OCI-LY7 (cell line): ENCODE results near the gene CDC5L. TPM values are rescaled to one million over a fixed set of nuclear protein-coding genes. Genes with fewer than 3 reads are reported as not detected.

Experiments used
- BruUV-seq: library from RNA; stranded (reverse); fragments of 400-500 nt; replicated peaks from 2 replicates; lab custom pipeline; 2021; lab: Mats Ljungman, UMichigan
- CTCF ChIA-PET: fragments of 300-600 bp; sonication (Branson Sonifier 250); formaldehyde crosslinking; loops from one replicate; lab custom pipeline; 2022; ENCODE audit warnings: antibody characterized with exemption; ENCODE audit not compliant: unreplicated experiment; lab: Charles Lee
- POLR2A ChIA-PET: fragments of 300-600 bp; sonication (Branson Sonifier 250); formaldehyde crosslinking; loops from one replicate; lab custom pipeline; 2022; ENCODE audit warnings: antibody characterized with exemption; lab: Charles Lee
- DNase-seq: peaks from one replicate; pipeline ENCODE4 v3.0.0-alpha.2; 2015; ENCODE audit warnings: low spot score
- H2AFZ ChIP-seq: fragments of 200-600 bp; sonication (generic), shearing (Covaris generic); 2 replicates; pipeline ENCODE4 v1.6.1; 2014; ENCODE audit warnings: mild to moderate bottlenecking, antibody characterized with exemption, low read length, moderate library complexity
- H3K27ac ChIP-seq: fragments of 200-600 bp; sonication (generic); 2 replicates; pipeline ENCODE4 v1.5.1; 2014; ENCODE audit warnings: mixed run types, low read depth, mild to moderate bottlenecking, moderate library complexity, low read length, inconsistent platforms; ENCODE audit not compliant: poor library complexity, severe bottlenecking
- H3K36me3 ChIP-seq: fragments of 200-600 bp; sonication (generic); 2 replicates; pipeline ENCODE4 v1.6.1; 2014; ENCODE audit warnings: mild to moderate bottlenecking, antibody characterized with exemption, low read length, moderate library complexity, mixed read lengths; ENCODE audit not compliant: insufficient read depth
- H3K4me1 ChIP-seq: fragments of 200-600 bp; sonication (generic); 2 replicates; pipeline ENCODE4 v1.5.1; 2014; ENCODE audit warnings: mild to moderate bottlenecking, low read length; ENCODE audit not compliant: insufficient read depth, poor library complexity, severe bottlenecking
- H3K4me2 ChIP-seq: fragments of 200-600 bp; sonication (generic); 2 replicates; pipeline ENCODE4 v1.6.1; 2014; ENCODE audit warnings: mild to moderate bottlenecking, low read length
- H3K4me3 ChIP-seq: fragments of 200-600 bp; sonication (generic); 2 replicates; pipeline ENCODE4 v1.5.1; 2014; ENCODE audit warnings: mild to moderate bottlenecking, low read depth, low read length; ENCODE audit not compliant: poor library complexity, severe bottlenecking
- H3K79me2 ChIP-seq: fragments of 200-600 bp; sonication (generic); 2 replicates; pipeline ENCODE4 v1.6.1; 2016; ENCODE audit warnings: low read depth, mild to moderate bottlenecking, low read length, moderate library complexity, mixed read lengths; ENCODE audit not compliant: insufficient read depth
- H3K9me2 ChIP-seq: fragments of 200-600 bp; sonication (generic); 2 replicates; pipeline ENCODE4 v1.6.1; 2016; ENCODE audit warnings: mild to moderate bottlenecking, low read length, mixed read lengths; ENCODE audit not compliant: insufficient read depth
- H3K9me3 ChIP-seq: fragments of 200-600 bp; sonication (generic); 2 replicates; pipeline ENCODE4 v1.6.1; 2014; ENCODE audit warnings: mild to moderate bottlenecking, mixed run types, low read length, mixed read lengths
- H4K20me1 ChIP-seq: fragments of 200-600 bp; sonication (generic); 2 replicates; pipeline ENCODE4 v1.6.1; 2014; ENCODE audit warnings: mild to moderate bottlenecking, antibody characterized with exemption, low read length, moderate library complexity, mixed read lengths; ENCODE audit not compliant: insufficient read depth
- CTCF ChIP-seq: fragments of 200-600 bp; sonication (generic); conservative IDR thresholded peaks from 2 replicates; pipeline ENCODE4 v1.5.1; 2014; ENCODE audit warnings: mild to moderate bottlenecking, antibody characterized with exemption, low read length, moderate library complexity, mixed read lengths
- EZH2phosphoT487 ChIP-seq: fragments of 200-600 bp; sonication (generic); IDR thresholded peaks from 2 replicates; pipeline ENCODE4 v1.6.1; 2018; ENCODE audit warnings: low read depth, borderline replicate concordance, mild to moderate bottlenecking, mixed run types, antibody characterized with exemption, low read length, moderate library complexity, mixed read lengths
- intact Hi-C: fragments of 100-400 bp; cut with micrococcal nuclease; formaldehyde crosslinking; loops from one replicate; pipeline ENCODE4 v1.10.0; 2022; ENCODE audit not compliant: unreplicated experiment
- total RNA-seq, 2 experiments: library from RNA; depleted of rRNA in 1 of 2; stranded (reverse); fragments of >200 nt in 1 of 2; shearing (Covaris generic) in 1 of 2; gene quantifications; 2 replicates each; pipeline ENCODE4 v1.2.3, GENCODE V29; 2014 to 2022

CDC5L gene
- total RNA-seq, 2 experiments from 2014 or later = 21.5 to 24.0 TPM

- H3K36me3 ChIP-seq = peaks cover 94% of the 10 kb centered on the region
- H3K9me3 ChIP-seq = no peaks in the 10 kb centered on the region
- 0 out of 2 replicates have a peak, but pooled peaks cover 3% of the 10 kb centered on the region for H4K20me1 ChIP-seq
- H3K4me1 ChIP-seq = no peaks in the 10 kb centered on the region
- no peak overlapping the region for H3K4me2 ChIP-seq
- TF ChIP-seq EZH2phosphoT487 = no peak
- no peak for TF ChIP-seq CTCF
- H3K4me3 ChIP-seq = no peak overlapping the region
- DNase-seq = no peak
- H3K27ac ChIP-seq = no peak overlapping the region
- intact Hi-C loops = loop anchor here (1.0 kb wide), 1 partner anchor 26 kb away; no protein-coding TSS in a partner anchor
- ChIA-PET CTCF (no interaction called here), POLR2A (interaction anchor here (1.3 to 1.6 kb wide), 2 partner anchors 9 to 21 kb away, joined by 3 read pairs; no protein-coding TSS in a partner anchor)
- H3K9me2 ChIP-seq = no peaks in the 10 kb centered on the region
- no peak overlapping the region for H2AFZ ChIP-seq
- BruUV-seq = no TSS peak
- peaks cover 5% of the 10 kb centered on the region; the same call in 1 of the 2 replicates for H3K79me2 ChIP-seq
Observed at GRCh38 chr6:44430326-44430725, 42.8 kb downstream of the CDC5L start.

- Histone ChIP-seq H3K4me1 (no peaks in the 10 kb centered on the region), H3K4me3 (no peak overlapping the region), H3K36me3 (peaks cover 94% of the 10 kb centered on the region), H3K79me2 (peaks cover 5% of the 10 kb centered on the region; the same call in 1 of the 2 replicates), H3K4me2 (no peak overlapping the region), H4K20me1 (0 out of 2 replicates have a peak, but pooled peaks cover 3% of the 10 kb centered on the region), H3K9me3 (no peaks in the 10 kb centered on the region), H3K27ac (no peak overlapping the region), H2AFZ (no peak overlapping the region), H3K9me2 (no peaks in the 10 kb centered on the region)
- CTCF ChIA-PET = no interaction called here
- intact Hi-C loops = no loop called here
- BruUV-seq = no TSS peak
- TF ChIP-seq EZH2phosphoT487 (no peak), CTCF (peak; percentile 92)
- POLR2A ChIA-PET = interaction anchor here (0.8 to 1.7 kb wide), 4 partner anchors 8 to 28 kb away, joined by 3 to 4 read pairs (median 3); no protein-coding TSS in a partner anchor
- peak; percentile 55 for DNase-seq
Observed at GRCh38 chr6:44431118-44431725, 43.7 kb downstream of the CDC5L start.

GRCh38 chr6:44432227-44432626 is 44.7 kb downstream of the CDC5L start:
- intact Hi-C loops = no loop called here
- ChIA-PET CTCF (no interaction called here), POLR2A (interaction anchor here (0.5 to 1.7 kb wide), 4 partner anchors 13 to 52 kb away, joined by 3 to 4 read pairs (median 3); no protein-coding TSS in a partner anchor)
- H3K36me3 ChIP-seq = peaks cover 93% of the 10 kb centered on the region
- TF ChIP-seq CTCF (no peak), EZH2phosphoT487 (no peak)
- no TSS peak for BruUV-seq
- H3K27ac ChIP-seq = no peak overlapping the region
- no peak overlapping the region for H3K4me3 ChIP-seq
- DNase-seq = no peak
- peaks cover 5% of the 10 kb centered on the region; the same call in 1 of the 2 replicates for H3K79me2 ChIP-seq
- H3K9me3 ChIP-seq = no peaks in the 10 kb centered on the region
- H3K9me2 ChIP-seq = no peaks in the 10 kb centered on the region
- H4K20me1 ChIP-seq = 0 out of 2 replicates have a peak, but pooled peaks cover 3% of the 10 kb centered on the region
- H2AFZ ChIP-seq = no peak overlapping the region
- H3K4me1 ChIP-seq = no peaks in the 10 kb centered on the region
- H3K4me2 ChIP-seq = no peak overlapping the region
